ENCODE data around the gene PARD3.
"Not testable (repeated sequence)": the region's sequence is repeated elsewhere in the genome, so short reads cannot be mapped to it uniquely, and the experiment has no call there.

PARD3 gene

GRCh38 chr10:34815185-34816084 lies at the start of gene PARD3:
PARD3 (minus strand) TSS chr10:34815296; CDS start chr10:34814995, 301 bp downstream.
- peak; percentile 82 for DNase-seq

GRCh38 chr10:34864149-34865067 lies 49.3 kb upstream of the PARD3 start:
- peak; percentile 24 for DNase-seq

DNA sequence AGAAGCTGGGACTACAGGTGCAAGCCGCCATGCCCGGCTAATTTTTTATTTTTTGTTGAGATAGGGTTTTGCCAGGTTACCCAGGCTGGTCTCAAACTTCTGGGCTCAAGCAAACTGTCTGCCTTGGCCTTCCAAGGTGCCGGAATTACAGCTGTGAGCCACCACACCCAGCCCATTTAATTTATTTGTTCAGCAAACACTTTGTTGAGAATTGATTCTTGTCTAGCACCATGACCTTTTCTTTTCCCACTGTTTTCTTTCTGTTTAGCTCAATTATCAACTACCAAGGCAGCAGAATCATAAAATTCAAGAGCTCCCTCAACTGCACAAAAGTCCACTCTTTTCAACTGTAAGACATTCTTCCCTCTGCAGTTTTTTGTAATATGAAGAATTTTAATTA lies 47.8 kb upstream of the PARD3 start:
- no peak for DNase-seq

DNA sequence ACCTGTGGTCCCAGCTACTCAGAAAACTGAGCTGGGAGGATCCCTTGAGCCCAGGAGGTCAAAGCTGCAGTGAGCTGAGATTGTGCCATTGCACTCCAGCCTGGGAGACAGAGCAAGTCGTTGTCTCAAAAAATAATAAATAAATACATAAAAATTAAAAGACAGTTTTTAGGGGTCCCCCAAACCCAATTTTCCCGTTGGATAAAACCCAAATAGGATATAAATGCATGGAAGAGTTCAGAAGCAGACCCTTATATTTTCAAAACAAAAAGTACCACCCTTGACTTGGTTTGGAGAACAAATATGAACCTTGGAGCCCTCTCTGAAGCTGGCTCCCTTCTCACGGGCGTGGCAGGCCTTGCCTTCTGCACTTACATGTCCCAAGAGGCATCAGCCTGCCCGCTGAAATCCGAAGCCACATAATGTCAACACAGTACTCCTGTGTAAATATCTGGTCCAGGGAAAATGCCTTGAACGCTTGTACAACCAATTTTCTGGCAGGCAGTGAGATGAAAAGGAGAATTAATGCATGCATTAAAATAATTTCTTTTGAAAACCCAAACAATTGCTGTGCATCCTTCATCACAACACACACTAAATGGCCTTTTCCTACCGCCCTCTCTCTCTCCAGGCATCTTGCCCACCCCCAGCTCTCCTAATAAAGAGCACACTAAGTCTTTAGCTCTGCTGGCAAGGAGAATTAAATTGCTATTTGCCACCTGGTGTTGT lies 46.4 kb upstream of the PARD3 start:
- DNase-seq: peak; percentile 76

DNA sequence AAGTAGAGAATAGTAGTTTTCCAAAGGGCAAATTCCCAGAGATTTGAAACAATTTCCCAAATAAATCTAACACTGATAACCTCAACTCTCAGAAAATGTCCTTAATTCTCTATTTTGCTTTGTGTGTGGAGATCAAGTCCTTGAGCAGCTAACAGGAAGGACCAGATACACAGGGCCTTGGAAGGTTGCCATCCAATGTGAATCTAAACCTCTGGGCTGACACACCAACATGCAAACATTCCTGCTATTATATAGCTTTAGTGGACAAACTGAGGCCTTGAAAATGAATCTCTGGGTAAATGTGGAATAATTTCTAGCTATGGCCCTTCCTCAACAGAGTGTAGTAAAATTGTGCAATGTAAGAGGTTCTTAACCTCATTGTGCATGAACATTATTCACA lies 44.1 kb upstream of the PARD3 start:
- no peak for DNase-seq

- DNase-seq: no peak
Measured at GRCh38 chr10:34858003-34858402, 42.9 kb upstream of the PARD3 start.

- no peak for DNase-seq
Measured at GRCh38 chr10:34854147-34854601, 39.1 kb upstream of the PARD3 start.

DNA sequence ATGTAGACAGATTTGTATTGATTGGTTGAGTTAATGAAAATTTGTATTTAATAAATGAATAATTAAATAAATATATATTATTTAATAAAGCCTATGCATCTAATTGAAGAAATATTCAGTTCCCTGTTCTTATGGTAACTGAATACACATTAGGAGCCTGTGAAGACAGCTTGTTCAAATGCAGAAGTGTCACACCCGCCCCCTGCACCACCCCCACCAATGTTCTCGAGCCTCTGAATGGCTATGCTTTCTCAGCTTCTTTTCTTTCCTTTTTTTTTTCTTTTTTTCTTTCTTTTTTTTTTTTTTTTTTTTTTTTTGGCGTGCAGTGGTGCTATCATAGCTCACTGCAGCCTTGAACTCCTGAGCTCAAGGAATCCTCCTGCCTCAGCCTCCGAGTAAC lies 38.3 kb upstream of the PARD3 start:
- DNase-seq: no peak

DNA sequence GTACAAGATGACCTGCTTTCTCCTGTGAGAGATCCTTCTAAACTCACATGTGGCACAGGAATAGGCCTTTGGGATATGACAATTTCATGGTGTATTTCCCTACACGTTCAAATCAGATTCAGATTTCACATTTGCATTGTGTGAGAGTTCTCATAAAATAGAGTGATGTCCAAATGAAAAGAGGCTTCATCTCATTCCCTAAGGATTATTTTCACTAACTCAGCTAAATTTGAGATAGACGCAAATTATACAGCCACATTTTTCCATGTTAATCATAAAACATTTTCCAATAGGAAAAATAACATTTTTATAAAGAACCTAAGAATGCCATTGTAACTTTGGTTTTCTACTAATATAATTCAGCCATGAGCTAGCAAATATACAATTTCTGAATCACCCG lies 35.5 kb upstream of the PARD3 start:
- DNase-seq: no peak

GRCh38 chr10:34850036-34850435 lies 34.9 kb upstream of the PARD3 start:
- DNase-seq: no peak

DNA sequence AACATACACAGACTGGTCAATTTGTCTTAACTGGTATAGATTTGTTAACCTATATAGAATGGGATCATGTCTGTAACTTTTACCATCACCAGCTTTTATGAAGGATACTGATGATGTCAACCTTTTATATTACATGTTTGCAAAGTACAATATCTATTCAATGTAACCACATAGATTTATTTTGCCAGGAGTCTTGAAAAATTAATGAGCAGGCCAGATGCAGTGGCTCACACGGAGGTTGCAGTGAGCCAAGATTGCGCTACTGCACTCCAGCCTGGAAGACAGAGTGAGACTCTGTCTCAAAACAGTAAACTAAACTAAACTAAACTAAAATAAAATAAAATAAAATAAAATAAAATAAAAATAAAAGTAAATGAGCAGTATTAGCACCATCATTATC lies 30.0 kb upstream of the PARD3 start:
- DNase-seq: no peak

- DNase-seq: no peak
Measured at GRCh38 chr10:34844448-34844847, 29.4 kb upstream of the PARD3 start.

GRCh38 chr10:34843470-34843869 lies 28.4 kb upstream of the PARD3 start:
- not testable (repeated sequence) for DNase-seq

DNA sequence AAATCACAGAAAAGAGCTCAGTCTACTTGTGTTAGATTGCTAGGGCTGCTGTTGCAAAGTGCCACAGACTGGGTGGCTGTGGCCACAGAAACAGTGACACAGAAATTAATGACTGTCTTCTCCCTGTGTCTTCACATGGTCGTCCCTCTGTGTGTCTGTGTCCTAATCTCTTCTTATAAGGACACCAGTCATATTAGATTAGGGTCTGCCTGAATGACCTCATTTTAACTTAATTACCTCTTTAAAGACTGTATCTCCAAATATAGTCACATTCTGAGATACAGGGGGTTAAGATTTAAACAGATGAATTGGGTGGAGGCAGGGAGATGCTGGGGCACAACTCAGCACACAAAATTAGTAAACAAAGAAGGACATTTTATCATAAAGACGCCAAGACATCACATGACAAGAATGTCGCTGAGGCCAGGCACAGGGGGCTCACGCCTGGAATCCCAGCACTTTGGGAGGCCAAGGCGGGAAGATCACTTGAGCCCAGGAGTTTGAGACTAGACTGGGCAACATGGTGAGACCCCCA lies 23.3 kb upstream of the PARD3 start:
- DNase-seq: peak; percentile 50

DNA sequence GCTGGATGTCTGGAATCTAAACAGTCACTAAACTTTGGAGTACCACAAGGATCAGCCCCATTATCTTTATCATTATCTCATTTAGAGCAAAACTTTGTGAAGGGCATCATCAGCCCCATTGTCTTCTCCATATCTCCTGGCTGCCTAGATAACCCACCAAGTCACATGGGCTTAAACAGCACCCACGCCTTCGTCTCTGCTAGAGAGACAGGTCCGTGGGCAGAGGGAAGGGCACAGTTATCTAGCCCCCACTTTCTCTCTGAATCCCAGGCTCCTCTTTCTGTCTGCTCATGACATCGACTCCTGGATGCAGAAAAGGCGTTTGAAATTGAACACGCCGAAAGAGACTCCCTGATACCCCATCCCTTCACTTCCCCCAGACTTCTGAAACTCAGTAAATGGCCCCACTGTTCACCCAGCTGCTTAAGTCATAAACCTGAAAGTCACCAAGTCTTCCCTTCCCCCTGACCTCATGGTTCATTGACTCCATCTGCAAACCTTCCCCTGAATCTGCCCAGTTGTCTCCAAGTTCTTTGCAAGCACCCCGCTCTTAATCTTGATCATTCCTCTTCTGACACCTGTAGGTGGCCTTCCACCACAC lies 20.9 kb upstream of the PARD3 start:
- peak; percentile 16 for DNase-seq

DNA sequence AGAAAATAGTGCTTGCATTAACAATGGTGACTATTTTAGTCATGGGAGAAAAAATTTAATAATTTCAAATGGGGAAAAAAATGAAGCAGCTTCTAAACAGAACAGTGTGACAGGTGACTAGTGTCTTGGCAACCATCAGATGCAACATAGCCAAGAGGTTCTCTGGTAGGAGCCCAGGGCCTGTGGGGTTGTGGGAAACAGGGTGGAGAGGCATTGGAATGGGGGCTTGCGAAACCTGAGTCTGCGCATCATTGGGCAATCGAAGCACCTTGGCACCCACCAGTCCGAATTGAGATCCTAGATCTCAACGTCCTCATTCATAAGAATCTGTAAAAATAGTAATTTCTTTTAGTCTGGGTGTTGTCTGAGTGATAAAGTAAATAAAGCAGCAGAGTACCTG lies 19.2 kb upstream of the PARD3 start:
- DNase-seq: no peak

GRCh38 chr10:34830217-34830822 lies 15.2 kb upstream of the PARD3 start:
- DNase-seq: no peak

- no peak for DNase-seq
Measured at GRCh38 chr10:34826857-34827766, 12.0 kb upstream of the PARD3 start.

DNA sequence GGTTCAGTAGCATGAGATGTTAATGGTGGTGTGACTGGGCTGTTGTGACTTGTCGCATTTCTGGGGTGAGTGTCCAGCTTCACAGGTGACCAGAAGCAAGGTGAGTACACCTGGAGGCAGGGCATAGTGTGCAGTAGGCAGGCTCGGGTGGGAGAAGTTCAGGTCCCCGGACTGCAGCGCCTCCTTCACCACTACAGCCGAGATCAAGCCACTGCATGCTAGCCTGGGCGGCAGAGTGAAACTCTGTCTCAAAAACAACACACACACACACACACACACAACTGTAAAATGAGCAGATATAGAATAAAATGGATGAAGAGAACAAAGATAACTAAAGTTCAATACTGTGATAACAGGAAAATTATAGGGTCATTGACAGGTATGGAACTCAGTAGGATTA lies 11.1 kb upstream of the PARD3 start:
- no peak for DNase-seq

DNA sequence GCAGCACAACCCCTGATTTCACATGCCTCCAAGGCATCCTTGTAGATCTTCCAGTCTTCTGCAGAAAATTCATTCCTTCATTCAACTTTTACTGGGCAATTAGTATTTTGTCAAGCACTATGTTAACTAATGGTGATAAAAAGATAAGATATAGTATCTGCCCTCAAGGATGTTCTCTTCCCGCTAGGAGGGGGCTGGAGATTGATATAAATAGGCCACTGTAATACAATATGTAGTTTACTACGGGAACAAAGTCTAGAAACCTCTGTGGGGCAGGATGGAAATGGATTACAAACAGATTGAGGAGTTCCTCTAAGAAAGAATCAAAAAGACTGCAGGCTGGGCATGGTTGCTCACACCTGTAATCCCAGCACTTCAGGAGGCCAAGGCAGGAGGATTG lies 10.3 kb upstream of the PARD3 start:
- no peak for DNase-seq

GRCh38 chr10:34824870-34825269 lies 9.8 kb upstream of the PARD3 start:
- peak; percentile 13 for DNase-seq
